HG03095 (cell line): ENCODE results near the gene WT1.

ENCODE experiments used
- ATAC-seq: cut with Tn5 transposase; IDR thresholded peaks from one replicate; pipeline ENCODE4 v1.9.1; 2021; ENCODE audit warnings: moderate library complexity; ENCODE audit not compliant: unreplicated experiment

WT1 gene

GRCh38 chr11:32425761-32426160, 9.6 kb downstream of the WT1 start:
- ATAC-seq = no peak

GRCh38 chr11:32422545-32422944, 12.8 kb downstream of the WT1 start:
- no peak for ATAC-seq

- no peak for ATAC-seq
Observed at GRCh38 chr11:32421992-32422391, 13.3 kb downstream of the WT1 start.

- ATAC-seq = peak; percentile 92
Observed at GRCh38 chr11:32420937-32421901, 14.1 kb downstream of the WT1 start.

GRCh38 chr11:32420139-32420538, 15.2 kb downstream of the WT1 start:
- no peak for ATAC-seq

- no peak for ATAC-seq
Observed at GRCh38 chr11:32418836-32419235, 16.5 kb downstream of the WT1 start.

GRCh38 chr11:32417806-32418205, 17.5 kb downstream of the WT1 start:
- no peak for ATAC-seq

- no peak for ATAC-seq
Observed at GRCh38 chr11:32416301-32416700, 19.0 kb downstream of the WT1 start.

- ATAC-seq = no peak
Observed at GRCh38 chr11:32414925-32415324, 20.4 kb downstream of the WT1 start.

GRCh38 chr11:32411942-32412615, 23.3 kb downstream of the WT1 start:
- ATAC-seq = no peak

- ATAC-seq = no peak
Observed at GRCh38 chr11:32405592-32405991, 29.7 kb downstream of the WT1 start.

GRCh38 chr11:32402836-32403235, 32.5 kb downstream of the WT1 start:
- no peak for ATAC-seq

- ATAC-seq = no peak
Observed at GRCh38 chr11:32400670-32401369, 34.5 kb downstream of the WT1 start.

GRCh38 chr11:32400196-32400595, 35.1 kb downstream of the WT1 start:
- ATAC-seq = no peak

- ATAC-seq = no peak
Observed at GRCh38 chr11:32396991-32397390, 38.3 kb downstream of the WT1 start.

GRCh38 chr11:32396331-32396730, 39.0 kb downstream of the WT1 start:
- ATAC-seq = no peak

- no peak for ATAC-seq
Observed at GRCh38 chr11:32395127-32395526, 40.2 kb downstream of the WT1 start.

- no peak for ATAC-seq
Observed at GRCh38 chr11:32392840-32393239, 42.5 kb downstream of the WT1 start.

- ATAC-seq = no peak
Observed at GRCh38 chr11:32391956-32392553, 43.3 kb downstream of the WT1 start.

- ATAC-seq = no peak
Observed at GRCh38 chr11:32391479-32391878, 43.9 kb downstream of the WT1 start.

GRCh38 chr11:32390712-32391111, 44.6 kb downstream of the WT1 start:
- no peak for ATAC-seq
